MCF 10A (cell line): ENCODE data around the gene TSR2. TPM values are rescaled to one million over a fixed set of nuclear protein-coding genes. Genes with fewer than 3 reads are reported as not detected.

Experiments used
- BruUV-seq: library from RNA; stranded (reverse); fragments of 400-500 nt; replicated peaks from 2 replicates; lab custom pipeline; 2021; lab: Mats Ljungman, UMichigan
- CTCF ChIA-PET: fragments of 300-600 bp; sonication (Branson Sonifier 250); formaldehyde crosslinking; extraction: SDS; loops from one replicate; lab custom pipeline; 2021; ENCODE audit warnings: antibody characterized with exemption, inconsistent platforms; lab: Yijun Ruan, JAX
- POLR2A ChIA-PET: fragments of 300-600, 350-650 bp; sonication (Branson Sonifier 250); formaldehyde crosslinking; extraction: SDS; loops from one replicate; lab custom pipeline; 2020; ENCODE audit warnings: antibody characterized with exemption, inconsistent platforms; lab: Yijun Ruan, JAX
- DNase-seq: peaks from one replicate; pipeline ENCODE4 v3.0.0-alpha.2; 2018; ENCODE audit not compliant: unreplicated experiment
- H3K27ac Mint-ChIP-seq: one replicate; pipeline ENCODE4 v1.8.0; 2022; ENCODE audit warnings: mild to moderate bottlenecking, low read depth, mixed read lengths; ENCODE audit not compliant: unreplicated experiment
- H3K27me3 Mint-ChIP-seq: one replicate; pipeline ENCODE4 v1.8.0; 2022; ENCODE audit warnings: mixed read lengths; ENCODE audit not compliant: insufficient read depth, unreplicated experiment
- H3K36me3 Mint-ChIP-seq: one replicate; pipeline ENCODE4 v1.8.0; 2022; ENCODE audit warnings: mild to moderate bottlenecking, moderate library complexity, mixed read lengths; ENCODE audit not compliant: insufficient read depth, unreplicated experiment
- H3K4me1 Mint-ChIP-seq: one replicate; pipeline ENCODE4 v1.8.0; 2022; ENCODE audit warnings: mixed read lengths; ENCODE audit not compliant: insufficient read depth, unreplicated experiment
- H3K4me3 Mint-ChIP-seq: one replicate; pipeline ENCODE4 v1.8.0; 2022; ENCODE audit warnings: mild to moderate bottlenecking, moderate library complexity, mixed read lengths; ENCODE audit not compliant: unreplicated experiment
- H3K9me3 Mint-ChIP-seq: one replicate; pipeline ENCODE4 v1.8.0; 2022; ENCODE audit warnings: mixed read lengths; ENCODE audit not compliant: unreplicated experiment
- intact Hi-C: fragments of 100-400 bp; cut with micrococcal nuclease; formaldehyde crosslinking; loops from 2 replicates; pipeline ENCODE4 v1.14.1; 2022
- total RNA-seq: library from RNA; stranded (reverse); gene quantifications from 2 replicates; pipeline ENCODE4 v1.2.3, GENCODE V29; 2022
- TF ChIP-seq, protein P1 (sequence below): fragments of 200-600 bp; IDR thresholded peaks from one replicate; pipeline ENCODE4 v1.8.0; 2022; ENCODE audit warnings: antibody characterized with exemption, mild to moderate bottlenecking; ENCODE audit not compliant: unreplicated experiment

Gene TSR2
- total RNA-seq, 1 experiment from 2014 or later, result 30.3 TPM

DNA sequence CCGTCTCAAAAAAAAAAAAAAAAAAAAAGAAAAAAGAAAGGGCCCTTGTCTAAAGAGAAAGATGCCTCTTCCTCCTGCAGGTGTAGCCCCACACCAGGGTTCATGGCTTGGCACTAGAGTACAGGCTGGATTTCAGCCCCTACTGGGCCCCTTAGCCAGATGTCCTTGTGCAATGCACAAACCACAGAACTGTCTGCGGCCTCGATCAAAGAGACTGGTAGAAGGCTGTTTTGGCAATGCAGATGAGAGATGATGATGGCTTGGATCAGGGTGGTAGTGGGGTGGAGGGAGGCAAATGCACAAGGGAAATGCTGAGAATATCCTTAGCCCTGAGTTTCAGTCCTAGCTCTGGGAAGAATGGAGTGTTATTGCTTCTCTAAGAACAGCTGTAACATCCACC, 26.5 kb upstream of the TSR2 start:
- no peaks in the 10 kb centered on the region for H3K4me1 Mint-ChIP-seq
- ChIA-PET CTCF (interaction anchor here (0.6 kb wide), 1 partner anchor 273 kb away, joined by 3 read pairs; no protein-coding TSS in a partner anchor), POLR2A (no interaction called here)
- no TSS peak for BruUV-seq
- H3K27me3 Mint-ChIP-seq, result peaks cover 46% of the 10 kb centered on the region
- DNase-seq, result peak; percentile 16
- no peaks in the 10 kb centered on the region for H3K36me3 Mint-ChIP-seq
- intact Hi-C loops, result no loop called here
- H3K4me3 Mint-ChIP-seq, result no peak overlapping the region
- no peaks in the 10 kb centered on the region for H3K9me3 Mint-ChIP-seq
- H3K27ac Mint-ChIP-seq, result no peak overlapping the region
- TF ChIP-seq, protein P1, sequence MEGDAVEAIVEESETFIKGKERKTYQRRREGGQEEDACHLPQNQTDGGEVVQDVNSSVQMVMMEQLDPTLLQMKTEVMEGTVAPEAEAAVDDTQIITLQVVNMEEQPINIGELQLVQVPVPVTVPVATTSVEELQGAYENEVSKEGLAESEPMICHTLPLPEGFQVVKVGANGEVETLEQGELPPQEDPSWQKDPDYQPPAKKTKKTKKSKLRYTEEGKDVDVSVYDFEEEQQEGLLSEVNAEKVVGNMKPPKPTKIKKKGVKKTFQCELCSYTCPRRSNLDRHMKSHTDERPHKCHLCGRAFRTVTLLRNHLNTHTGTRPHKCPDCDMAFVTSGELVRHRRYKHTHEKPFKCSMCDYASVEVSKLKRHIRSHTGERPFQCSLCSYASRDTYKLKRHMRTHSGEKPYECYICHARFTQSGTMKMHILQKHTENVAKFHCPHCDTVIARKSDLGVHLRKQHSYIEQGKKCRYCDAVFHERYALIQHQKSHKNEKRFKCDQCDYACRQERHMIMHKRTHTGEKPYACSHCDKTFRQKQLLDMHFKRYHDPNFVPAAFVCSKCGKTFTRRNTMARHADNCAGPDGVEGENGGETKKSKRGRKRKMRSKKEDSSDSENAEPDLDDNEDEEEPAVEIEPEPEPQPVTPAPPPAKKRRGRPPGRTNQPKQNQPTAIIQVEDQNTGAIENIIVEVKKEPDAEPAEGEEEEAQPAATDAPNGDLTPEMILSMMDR, result no peak

DNA sequence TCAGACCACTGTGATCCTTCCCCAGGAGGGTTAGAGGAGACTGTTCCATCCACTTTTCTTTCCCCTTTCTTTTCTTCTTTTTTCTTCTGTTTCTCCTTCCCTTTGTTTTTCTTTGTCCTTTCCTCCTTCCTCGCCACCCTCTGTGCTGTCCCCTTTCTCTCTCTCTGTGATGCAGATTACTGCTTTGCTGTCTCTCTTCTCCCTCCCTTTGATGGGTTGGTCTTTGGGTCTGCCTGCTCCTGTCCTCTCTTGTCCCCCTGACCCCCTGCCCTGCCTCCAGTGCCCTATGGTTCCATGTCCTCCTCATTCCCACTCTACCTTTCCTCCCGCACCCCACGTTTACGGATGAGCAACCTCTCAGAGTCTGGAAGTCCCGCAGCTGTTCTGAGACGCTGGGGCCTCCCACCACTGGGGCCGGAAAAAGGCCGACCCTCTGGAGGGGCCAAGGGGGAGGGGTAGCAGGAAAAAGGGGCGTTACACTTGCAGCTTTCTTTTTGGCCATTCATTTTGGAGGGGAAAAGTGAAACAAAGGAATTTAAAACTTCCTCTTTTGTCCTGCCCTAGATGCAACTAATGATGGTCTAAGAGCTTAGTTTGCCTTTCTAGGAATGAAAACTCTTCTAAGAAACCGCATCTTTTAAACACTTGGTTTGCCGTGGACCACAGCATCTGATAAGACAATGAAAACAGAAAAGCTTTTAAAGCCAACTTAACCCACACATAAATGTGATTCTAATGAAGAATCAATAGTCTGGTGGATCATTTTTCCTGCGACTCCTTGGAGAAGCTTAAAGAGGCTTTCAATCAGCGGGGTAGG, 24.5 kb upstream of the TSR2 start:
- POLR2A ChIA-PET, result no interaction called here
- no peak for DNase-seq
- intact Hi-C loops, result no loop called here
- no peak overlapping the region for H3K27ac Mint-ChIP-seq
- CTCF ChIA-PET, result interaction anchor here (0.6 kb wide), 1 partner anchor 487 kb away, joined by 3 read pairs; no protein-coding TSS in a partner anchor
- no peaks in the 10 kb centered on the region for H3K36me3 Mint-ChIP-seq
- peaks cover 65% of the 10 kb centered on the region for H3K27me3 Mint-ChIP-seq
- no peaks in the 10 kb centered on the region for H3K4me1 Mint-ChIP-seq
- TF ChIP-seq, protein P1, result no peak
- no TSS peak for BruUV-seq
- no peaks in the 10 kb centered on the region for H3K9me3 Mint-ChIP-seq
- H3K4me3 Mint-ChIP-seq, result no peak overlapping the region

DNA sequence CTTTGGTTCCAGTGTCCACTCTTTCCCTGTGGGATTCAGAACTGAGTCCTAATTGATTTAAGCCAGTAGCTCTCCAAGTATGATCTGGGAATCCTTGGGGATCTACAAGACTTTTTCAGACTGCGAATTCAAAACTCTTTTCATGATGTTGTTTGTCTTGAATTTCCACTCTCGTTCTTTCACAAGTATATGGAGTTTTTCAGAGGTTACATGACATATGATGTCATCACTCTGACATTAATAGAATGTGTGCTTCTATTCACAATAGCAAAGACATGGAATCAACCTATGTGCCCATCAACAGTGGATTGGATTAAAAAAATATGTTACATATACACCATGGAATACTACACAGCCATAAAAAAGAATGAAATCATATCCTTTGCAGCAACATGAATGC, 23.2 kb upstream of the TSR2 start:
- Mint-ChIP-seq H3K27ac (no peak overlapping the region), H3K36me3 (no peaks in the 10 kb centered on the region), H3K4me3 (no peak overlapping the region), H3K4me1 (no peaks in the 10 kb centered on the region), H3K27me3 (peaks cover 68% of the 10 kb centered on the region), H3K9me3 (no peaks in the 10 kb centered on the region)
- ChIA-PET CTCF (no interaction called here), POLR2A (no interaction called here)
- no peak for DNase-seq
- no TSS peak for BruUV-seq
- TF ChIP-seq, protein P1, result no peak
- intact Hi-C loops, result no loop called here

DNA sequence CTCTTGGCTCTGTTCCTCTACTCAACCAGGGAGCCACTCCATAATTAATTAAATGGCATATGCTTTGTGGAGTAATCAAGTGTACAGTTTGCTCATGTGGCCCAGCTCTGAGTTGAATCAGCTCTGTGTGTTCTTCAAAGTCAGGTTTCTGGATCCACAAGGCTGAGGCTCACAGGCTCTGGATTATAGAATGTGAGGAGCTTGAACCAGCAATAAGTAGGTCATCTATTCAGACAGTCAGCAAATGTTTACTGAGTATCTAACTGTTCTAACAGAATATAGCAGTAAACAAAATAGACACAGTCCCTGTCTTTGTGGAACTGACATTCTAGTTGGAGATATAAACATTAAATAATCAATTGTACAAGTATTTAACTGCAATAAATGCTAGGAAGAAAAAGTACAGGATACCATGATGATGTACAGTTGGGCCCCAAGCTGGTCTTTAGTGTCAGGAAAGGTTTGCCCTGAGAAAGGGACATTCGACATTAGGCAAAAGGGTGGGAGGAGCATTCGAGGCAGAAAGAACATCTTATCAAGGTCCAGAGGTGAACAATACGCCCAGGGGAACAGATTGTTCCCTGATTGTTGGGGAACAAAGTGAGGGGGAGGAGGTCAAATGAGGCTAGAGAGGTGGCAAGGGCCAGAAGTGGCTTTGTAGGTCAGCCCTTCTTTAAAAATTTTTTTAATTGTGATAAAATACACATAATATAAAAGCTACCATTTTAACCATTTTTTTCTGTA, 20.5 kb upstream of the TSR2 start:
- H3K27me3 Mint-ChIP-seq, result peaks cover 57% of the 10 kb centered on the region
- H3K4me3 Mint-ChIP-seq, result no peak overlapping the region
- CTCF ChIA-PET, result no interaction called here
- H3K36me3 Mint-ChIP-seq, result no peaks in the 10 kb centered on the region
- H3K4me1 Mint-ChIP-seq, result no peaks in the 10 kb centered on the region
- H3K9me3 Mint-ChIP-seq, result no peaks in the 10 kb centered on the region
- H3K27ac Mint-ChIP-seq, result no peak overlapping the region
- TF ChIP-seq, protein P1, result no peak
- POLR2A ChIA-PET, result interaction anchor here (0.8 kb wide), 1 partner anchor 29 kb away, joined by 3 read pairs; no protein-coding TSS in a partner anchor
- intact Hi-C loops, result no loop called here
- no peak for DNase-seq
- BruUV-seq, result no TSS peak
